HEK293 (cell line): ENCODE measurements around the gene PFKL.

Source experiments
- CTCF ChIA-PET: fragments of 350-600 bp; formaldehyde crosslinking; extraction: SDS; loops from one replicate; lab custom pipeline; 2021; ENCODE audit warnings: antibody characterized with exemption; lab: Yijun Ruan, JAX
- POLR2A ChIA-PET: fragments of 300-600 bp; formaldehyde crosslinking; extraction: SDS; loops from one replicate; lab custom pipeline; 2020; ENCODE audit warnings: antibody characterized with exemption, inconsistent platforms; lab: Yijun Ruan, JAX
- H3K27ac ChIP-seq: fragments of 200-500 bp; sonication (Bioruptor generic); 2 replicates; pipeline ENCODE4 v1.5.1; 2014; ENCODE audit warnings: low read depth, low read length, control low read depth, inconsistent platforms; ENCODE audit errors: extremely low read depth
- H3K36me3 ChIP-seq, 2 experiments: fragments of 200-500 bp in 1 of 2; sonication (Bioruptor generic) in 1 of 2; 1 replicate in 1 of 2; 2 replicates in 1 of 2; pipeline ENCODE4 v1.5.1; 2014 to 2017; ENCODE audit warnings: inconsistent platforms in 2 of 2, low read length in 2 of 2; ENCODE audit not compliant: control insufficient read depth in 2 of 2, insufficient read depth in 1 of 2
- H3K4me1 ChIP-seq: fragments of 200-500 bp; sonication (Bioruptor generic); 2 replicates; pipeline ENCODE4 v1.5.1; 2014; ENCODE audit warnings: mild to moderate bottlenecking, low read length, inconsistent platforms; ENCODE audit not compliant: control insufficient read depth, insufficient read depth
- H3K4me3 ChIP-seq: 2 replicates; pipeline ENCODE4 v1.5.1; 2011; ENCODE audit warnings: low read depth, mild to moderate bottlenecking, control low read depth, low read length, moderate library complexity
- H3K9me3 ChIP-seq: fragments of 200-500 bp; sonication (Bioruptor generic); 2 replicates; pipeline ENCODE4 v1.5.1; 2014; ENCODE audit warnings: low read depth, low read length, inconsistent platforms; ENCODE audit not compliant: control insufficient read depth, insufficient read depth
- BCL11A ChIP-seq: fragments of 450-650 bp; formaldehyde crosslinking; IDR thresholded peaks from 2 replicates; pipeline ENCODE4 v1.5.1; 2016; ENCODE audit warnings: low read depth, missing biosample characterization, missing genetic modification characterization
- EGR2 ChIP-seq: fragments of 450-650 bp; formaldehyde crosslinking; IDR thresholded peaks from 2 replicates; pipeline ENCODE4 v1.5.1; 2016; ENCODE audit warnings: low read depth, missing biosample characterization, missing genetic modification characterization
- GLIS1 ChIP-seq: fragments of 450-650 bp; formaldehyde crosslinking; IDR thresholded peaks from 2 replicates; pipeline ENCODE4 v1.5.1; 2016; ENCODE audit warnings: missing biosample characterization, missing genetic modification characterization
- GLIS2 ChIP-seq: fragments of 450-650 bp; formaldehyde crosslinking; IDR thresholded peaks from 2 replicates; pipeline ENCODE4 v1.5.1; 2016; ENCODE audit warnings: missing biosample characterization, missing genetic modification characterization
- KLF1 ChIP-seq: fragments of 450-650 bp; formaldehyde crosslinking; IDR thresholded peaks from 2 replicates; pipeline ENCODE4 v1.5.1; 2016; ENCODE audit warnings: missing biosample characterization, missing genetic modification characterization
- KLF16 ChIP-seq: fragments of 450-650 bp; formaldehyde crosslinking; IDR thresholded peaks from 2 replicates; pipeline ENCODE4 v1.5.1; 2017; ENCODE audit warnings: missing biosample characterization, missing genetic modification characterization
- KLF8 ChIP-seq: fragments of 450-650 bp; formaldehyde crosslinking; IDR thresholded peaks from 2 replicates; pipeline ENCODE4 v1.5.1; 2016; ENCODE audit warnings: missing biosample characterization, missing genetic modification characterization
- KLF9 ChIP-seq: fragments of 450-650 bp; formaldehyde crosslinking; IDR thresholded peaks from 2 replicates; pipeline ENCODE4 v1.5.1; 2016; ENCODE audit warnings: missing biosample characterization, missing genetic modification characterization, low read depth
- SCRT2 ChIP-seq: fragments of 450-650 bp; formaldehyde crosslinking; IDR thresholded peaks from 2 replicates; pipeline ENCODE4 v1.5.1; 2016; ENCODE audit warnings: missing biosample characterization, missing genetic modification characterization
- ZBTB8A ChIP-seq: fragments of 450-650 bp; formaldehyde crosslinking; IDR thresholded peaks from 2 replicates; pipeline ENCODE4 v1.5.1; 2016; ENCODE audit warnings: missing biosample characterization, missing genetic modification characterization
- ZFHX2 ChIP-seq: fragments of 450-650 bp; formaldehyde crosslinking; conservative IDR thresholded peaks from 2 replicates; pipeline ENCODE4 v1.5.1; 2016; ENCODE audit warnings: missing biosample characterization, missing genetic modification characterization
- ZFP41 ChIP-seq: fragments of 450-650 bp; formaldehyde crosslinking; IDR thresholded peaks from 2 replicates; pipeline ENCODE4 v1.5.1; 2016; ENCODE audit warnings: missing biosample characterization, missing genetic modification characterization, borderline replicate concordance
- ZNF132 ChIP-seq: fragments of 450-650 bp; formaldehyde crosslinking; IDR thresholded peaks from 2 replicates; pipeline ENCODE4 v1.5.1; 2017; ENCODE audit warnings: missing biosample characterization, missing genetic modification characterization, borderline replicate concordance
- ZNF248 ChIP-seq: fragments of 450-650 bp; formaldehyde crosslinking; IDR thresholded peaks from 2 replicates; pipeline ENCODE4 v1.5.1; 2017; ENCODE audit warnings: missing biosample characterization, missing genetic modification characterization
- ZNF341 ChIP-seq: fragments of 450-650 bp; formaldehyde crosslinking; IDR thresholded peaks from 2 replicates; pipeline ENCODE4; 2016; ENCODE audit warnings: low read depth, missing biosample characterization, missing genetic modification characterization
- ZNF391 ChIP-seq: fragments of 450-650 bp; formaldehyde crosslinking; IDR thresholded peaks from 2 replicates; pipeline ENCODE4 v1.5.1; 2016; ENCODE audit warnings: low read depth, missing biosample characterization, missing genetic modification characterization, borderline replicate concordance
- ZNF423 ChIP-seq: fragments of 450-650 bp; formaldehyde crosslinking; IDR thresholded peaks from 2 replicates; pipeline ENCODE4 v1.5.1; 2016; ENCODE audit warnings: missing biosample characterization, missing genetic modification characterization
- ZNF433 ChIP-seq: fragments of 450-650 bp; formaldehyde crosslinking; IDR thresholded peaks from 2 replicates; pipeline ENCODE4 v1.5.1; 2016; ENCODE audit warnings: missing biosample characterization, missing genetic modification characterization, low read depth
- ZNF48 ChIP-seq: fragments of 450-650 bp; formaldehyde crosslinking; IDR thresholded peaks from 2 replicates; pipeline ENCODE4 v1.5.1; 2016; ENCODE audit warnings: missing biosample characterization, missing genetic modification characterization
- ZNF600 ChIP-seq: fragments of 450-650 bp; formaldehyde crosslinking; IDR thresholded peaks from 2 replicates; pipeline ENCODE4 v1.5.1; 2016; ENCODE audit warnings: missing biosample characterization, missing genetic modification characterization
- ZNF610 ChIP-seq: fragments of 450-650 bp; formaldehyde crosslinking; IDR thresholded peaks from 2 replicates; pipeline ENCODE4 v1.5.1; 2016; ENCODE audit warnings: missing biosample characterization, missing genetic modification characterization, borderline replicate concordance
- ZNF660 ChIP-seq: fragments of 450-650 bp; IDR thresholded peaks from 2 replicates; pipeline ENCODE4 v1.5.1; 2018; ENCODE audit warnings: missing biosample characterization, mild to moderate bottlenecking, missing genetic modification characterization
- ZNF670 ChIP-seq: fragments of 450-650 bp; formaldehyde crosslinking; IDR thresholded peaks from 2 replicates; pipeline ENCODE4 v1.5.1; 2016; ENCODE audit warnings: missing biosample characterization, missing genetic modification characterization, low read depth
- TF ChIP-seq, protein P1 (sequence below): fragments of 450-650 bp; formaldehyde crosslinking; IDR thresholded peaks from 2 replicates; pipeline ENCODE4 v1.5.1; 2016; ENCODE audit warnings: missing biosample characterization, missing genetic modification characterization
- TF ChIP-seq, protein P2 (sequence below): fragments of 450-650 bp; formaldehyde crosslinking; IDR thresholded peaks from 2 replicates; pipeline ENCODE4 v1.5.1; 2016; ENCODE audit warnings: missing biosample characterization, missing genetic modification characterization
- TF ChIP-seq, protein P3 (sequence below): fragments of 450-650 bp; formaldehyde crosslinking; IDR thresholded peaks from 2 replicates; pipeline ENCODE4 v1.5.1; 2016; ENCODE audit warnings: missing biosample characterization, missing genetic modification characterization

The PFKL gene

DNA sequence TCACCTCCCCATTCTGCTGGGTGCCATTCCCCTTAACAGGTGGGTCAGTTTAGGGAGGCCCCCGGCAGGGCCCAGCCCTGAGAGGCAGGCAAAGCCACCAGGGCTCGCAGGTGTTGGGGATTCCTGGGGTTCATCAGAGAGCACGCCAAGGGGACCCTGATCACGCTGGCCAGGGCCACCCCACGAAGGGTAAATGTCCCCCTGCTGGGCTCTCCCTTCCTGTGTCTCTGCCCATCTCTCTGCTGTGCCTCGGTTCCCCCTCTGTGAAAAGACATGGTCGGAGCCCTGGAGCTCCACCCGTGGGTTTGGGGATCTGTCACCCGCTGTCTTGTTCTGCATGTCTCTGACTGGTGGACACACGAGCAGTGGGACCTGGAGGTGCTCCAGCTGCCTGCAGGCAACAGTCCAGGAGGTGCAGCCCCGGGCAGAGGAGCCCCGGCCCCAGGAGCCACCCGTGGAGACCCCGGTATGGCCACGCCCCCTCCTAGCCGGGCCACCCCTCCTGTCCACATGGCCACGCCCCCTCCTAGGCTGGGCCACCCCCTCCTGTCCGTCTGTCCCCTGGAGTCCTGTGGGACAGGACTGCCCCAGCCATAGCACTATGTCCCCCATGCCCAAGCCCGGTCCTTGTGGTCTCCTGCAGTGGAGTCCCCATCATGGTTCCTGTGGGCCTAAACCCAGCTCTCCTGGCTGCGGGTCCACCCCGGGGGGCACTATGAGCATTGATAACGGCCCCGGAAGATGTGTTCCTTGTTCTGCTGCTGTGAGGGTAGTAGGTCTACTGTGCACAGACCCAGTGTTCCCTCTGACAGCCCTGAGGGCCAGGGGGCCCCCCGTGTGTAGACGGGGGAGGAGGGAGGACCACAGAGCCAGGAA is 7.7 kb upstream of the PFKL start (continued):
- peak; percentile 16; the same call in 1 of the 2 replicates for TF ChIP-seq ZNF341 (tag by site-specific recombination)
- 0 out of 2 replicates have a peak, but pooled peaks have one; percentile 13 for TF ChIP-seq ZBTB8A (tag by site-specific recombination)
- TF ChIP-seq KLF9 (tag by site-specific recombination): peak; percentile 92
- TF ChIP-seq, all 188 proteins: peak for 11

DNA sequence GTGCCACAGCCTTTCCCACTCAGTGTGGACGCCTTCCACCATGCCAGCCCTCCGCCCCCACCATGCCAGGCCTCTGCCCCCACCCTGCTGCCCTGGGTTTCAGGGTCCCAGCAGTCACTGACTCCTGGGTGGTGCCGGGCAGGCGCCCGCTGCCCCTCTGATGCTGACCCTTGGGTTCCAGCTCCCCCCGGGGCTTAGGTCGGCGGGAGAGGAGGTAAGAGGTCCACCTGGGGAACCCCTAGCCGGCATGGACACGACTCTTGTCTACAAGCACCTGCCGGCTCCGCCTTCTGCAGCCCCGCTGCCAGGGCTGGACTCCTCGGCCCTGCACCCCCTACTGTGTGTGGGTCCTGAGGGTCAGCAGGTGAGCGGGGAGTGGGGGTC is 7.0 kb upstream of the PFKL start:
- CTCF ChIA-PET: interaction anchor here (0.5 kb wide), 1 partner anchor 9 kb away, joined by 3 read pairs; no protein-coding TSS in a partner anchor
- no peaks in the 10 kb centered on the region; the same call in 1 of the 2 replicates for H3K4me1 ChIP-seq
- H3K36me3 ChIP-seq: no peaks in the 10 kb centered on the region
- TF ChIP-seq ZNF248 (tag by site-specific recombination) (no peak), ZFP41 (no peak), ZNF423 (tag by site-specific recombination) (no peak), GLIS2 (tag by site-specific recombination) (0 out of 2 replicates have a peak, but pooled peaks have one; percentile 12), ZNF670 (tag by site-specific recombination) (no peak), ZNF48 (tag by site-specific recombination) (no peak), ZNF660 (tag by site-specific recombination) (no peak), ZNF610 (tag by site-specific recombination) (no peak), SCRT2 (tag by site-specific recombination) (no peak), GLIS1 (no peak)
- TF ChIP-seq, protein P1, sequence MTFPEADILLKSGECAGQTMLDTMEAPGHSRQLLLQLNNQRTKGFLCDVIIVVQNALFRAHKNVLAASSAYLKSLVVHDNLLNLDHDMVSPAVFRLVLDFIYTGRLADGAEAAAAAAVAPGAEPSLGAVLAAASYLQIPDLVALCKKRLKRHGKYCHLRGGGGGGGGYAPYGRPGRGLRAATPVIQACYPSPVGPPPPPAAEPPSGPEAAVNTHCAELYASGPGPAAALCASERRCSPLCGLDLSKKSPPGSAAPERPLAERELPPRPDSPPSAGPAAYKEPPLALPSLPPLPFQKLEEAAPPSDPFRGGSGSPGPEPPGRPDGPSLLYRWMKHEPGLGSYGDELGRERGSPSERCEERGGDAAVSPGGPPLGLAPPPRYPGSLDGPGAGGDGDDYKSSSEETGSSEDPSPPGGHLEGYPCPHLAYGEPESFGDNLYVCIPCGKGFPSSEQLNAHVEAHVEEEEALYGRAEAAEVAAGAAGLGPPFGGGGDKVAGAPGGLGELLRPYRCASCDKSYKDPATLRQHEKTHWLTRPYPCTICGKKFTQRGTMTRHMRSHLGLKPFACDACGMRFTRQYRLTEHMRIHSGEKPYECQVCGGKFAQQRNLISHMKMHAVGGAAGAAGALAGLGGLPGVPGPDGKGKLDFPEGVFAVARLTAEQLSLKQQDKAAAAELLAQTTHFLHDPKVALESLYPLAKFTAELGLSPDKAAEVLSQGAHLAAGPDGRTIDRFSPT (tag by site-specific recombination): peak; percentile 45; the same call in 1 of the 2 replicates
- TF ChIP-seq, protein P2, sequence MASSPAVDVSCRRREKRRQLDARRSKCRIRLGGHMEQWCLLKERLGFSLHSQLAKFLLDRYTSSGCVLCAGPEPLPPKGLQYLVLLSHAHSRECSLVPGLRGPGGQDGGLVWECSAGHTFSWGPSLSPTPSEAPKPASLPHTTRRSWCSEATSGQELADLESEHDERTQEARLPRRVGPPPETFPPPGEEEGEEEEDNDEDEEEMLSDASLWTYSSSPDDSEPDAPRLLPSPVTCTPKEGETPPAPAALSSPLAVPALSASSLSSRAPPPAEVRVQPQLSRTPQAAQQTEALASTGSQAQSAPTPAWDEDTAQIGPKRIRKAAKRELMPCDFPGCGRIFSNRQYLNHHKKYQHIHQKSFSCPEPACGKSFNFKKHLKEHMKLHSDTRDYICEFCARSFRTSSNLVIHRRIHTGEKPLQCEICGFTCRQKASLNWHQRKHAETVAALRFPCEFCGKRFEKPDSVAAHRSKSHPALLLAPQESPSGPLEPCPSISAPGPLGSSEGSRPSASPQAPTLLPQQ (tag by site-specific recombination): no peak
- no peak overlapping the region for H3K4me3 ChIP-seq
- no peaks in the 10 kb centered on the region for H3K9me3 ChIP-seq
- H3K27ac ChIP-seq: no peak overlapping the region
- POLR2A ChIA-PET: no interaction called here

DNA sequence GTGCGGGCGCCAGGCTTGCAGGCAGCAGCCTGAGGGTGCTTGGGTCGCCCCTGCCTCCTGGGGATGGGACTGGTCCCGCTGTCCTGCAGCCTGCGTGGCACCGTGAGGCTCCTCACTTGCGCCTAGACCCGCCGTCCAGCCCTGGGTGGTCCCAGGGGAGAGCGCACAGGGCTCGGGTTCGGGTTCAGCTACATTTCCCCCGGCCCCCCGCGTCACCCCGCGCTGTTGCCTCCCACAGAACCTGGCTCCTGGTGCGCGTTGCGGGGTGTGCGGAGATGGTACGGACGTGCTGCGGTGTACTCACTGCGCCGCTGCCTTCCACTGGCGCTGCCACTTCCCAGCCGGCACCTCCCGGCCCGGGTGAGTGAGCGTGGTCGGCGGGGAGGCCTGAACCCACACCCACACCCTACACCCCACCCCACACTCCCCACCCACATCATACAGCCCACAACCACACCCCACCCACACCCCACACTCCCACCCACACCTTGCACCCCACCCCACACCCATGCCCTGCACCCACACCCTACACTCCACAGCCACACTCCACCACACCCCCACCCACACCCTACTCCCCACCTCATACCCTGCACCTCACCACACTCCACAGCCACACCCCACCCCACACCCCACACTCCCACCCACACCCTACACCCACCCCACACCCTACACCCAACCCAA is 6.2 kb upstream of the PFKL start:
- Histone ChIP-seq H3K4me3 (no peak overlapping the region), H3K9me3 (no peaks in the 10 kb centered on the region), H3K36me3 (no peaks in the 10 kb centered on the region), H3K27ac (no peak overlapping the region), H3K4me1 (no peaks in the 10 kb centered on the region; the same call in 1 of the 2 replicates)
- no peak for TF ChIP-seq ZNF391 (tag by site-specific recombination)
- peak; percentile 49; the same call in 1 of the 2 replicates for TF ChIP-seq ZNF600
- peak; percentile 95 for TF ChIP-seq EGR2 (tag by site-specific recombination)
- peak; percentile 98 for TF ChIP-seq KLF8
- TF ChIP-seq ZNF433 (tag by site-specific recombination): no peak
- peak; percentile 100 for TF ChIP-seq KLF1
- peak; percentile 94 for TF ChIP-seq ZFHX2 (tag by site-specific recombination)
- TF ChIP-seq ZNF132 (tag by site-specific recombination): no peak
- no peak for TF ChIP-seq KLF16
- no peak for TF ChIP-seq ZNF341 (tag by site-specific recombination)
- TF ChIP-seq, protein P3, sequence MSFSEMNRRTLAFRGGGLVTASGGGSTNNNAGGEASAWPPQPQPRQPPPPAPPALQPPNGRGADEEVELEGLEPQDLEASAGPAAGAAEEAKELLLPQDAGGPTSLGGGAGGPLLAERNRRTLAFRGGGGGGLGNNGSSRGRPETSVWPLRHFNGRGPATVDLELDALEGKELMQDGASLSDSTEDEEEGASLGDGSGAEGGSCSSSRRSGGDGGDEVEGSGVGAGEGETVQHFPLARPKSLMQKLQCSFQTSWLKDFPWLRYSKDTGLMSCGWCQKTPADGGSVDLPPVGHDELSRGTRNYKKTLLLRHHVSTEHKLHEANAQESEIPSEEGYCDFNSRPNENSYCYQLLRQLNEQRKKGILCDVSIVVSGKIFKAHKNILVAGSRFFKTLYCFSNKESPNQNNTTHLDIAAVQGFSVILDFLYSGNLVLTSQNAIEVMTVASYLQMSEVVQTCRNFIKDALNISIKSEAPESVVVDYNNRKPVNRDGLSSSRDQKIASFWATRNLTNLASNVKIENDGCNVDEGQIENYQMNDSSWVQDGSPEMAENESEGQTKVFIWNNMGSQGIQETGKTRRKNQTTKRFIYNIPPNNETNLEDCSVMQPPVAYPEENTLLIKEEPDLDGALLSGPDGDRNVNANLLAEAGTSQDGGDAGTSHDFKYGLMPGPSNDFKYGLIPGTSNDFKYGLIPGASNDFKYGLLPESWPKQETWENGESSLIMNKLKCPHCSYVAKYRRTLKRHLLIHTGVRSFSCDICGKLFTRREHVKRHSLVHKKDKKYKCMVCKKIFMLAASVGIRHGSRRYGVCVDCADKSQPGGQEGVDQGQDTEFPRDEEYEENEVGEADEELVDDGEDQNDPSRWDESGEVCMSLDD (tag by site-specific recombination): 0 out of 2 replicates have a peak, but pooled peaks have one; percentile 8
- TF ChIP-seq BCL11A (tag by site-specific recombination): no peak
- ChIA-PET POLR2A (no interaction called here), CTCF (interaction anchor here (0.6 to 1.1 kb wide), 2 partner anchors 11 to 242 kb away, joined by 6 read pairs; no protein-coding TSS in a partner anchor)
